ENCODE results near the gene LBP. TPM values are rescaled to one million over a fixed set of nuclear protein-coding genes. Genes with fewer than 3 reads are reported as not detected.
"Not testable (repeated sequence)": the region's sequence is repeated elsewhere in the genome, so short reads cannot be mapped to it uniquely, and the experiment has no call there.

Gene LBP
- total RNA-seq, 4 donors from 2014 or later = 1.4 to 17.9 (median 6.5) TPM

- Histone ChIP-seq H3K36me3 (no peaks in the 10 kb centered on the region), H3K27ac (no peak overlapping the region), H3K4me3 (no peak overlapping the region), H3K27me3 (no peaks in the 10 kb centered on the region), H3K4me1 (no peaks in the 10 kb centered on the region), H3K9me3 (no peaks in the 10 kb centered on the region)
- in situ Hi-C loops (cut with MboI; ENCODE audit: low sequenced_read_pairs in 4 of 4) (loop anchor here in 1 of 4 donors (10.0 kb wide), 1 partner anchor 73 kb away; no protein-coding TSS in a partner anchor), intact Hi-C loops (cut with DNase I; ENCODE audit: low total_unique reads) (loop anchor here (10.0 kb wide), 1 partner anchor 253 kb away; no protein-coding TSS in a partner anchor)
- ATAC-seq (no peak), DNase-seq (no peak)
- TF ChIP-seq CTCF (IDR thresholded peaks at IDR 0.05 in 4 of 5, conservative IDR thresholded peaks at IDR 0.05 in 1 of 5) (no peak), POLR2A (IDR thresholded peaks at IDR 0.05) (no peak)
These were observed 38.2 kb upstream of the LBP start for GRCh38 chr20:38308047-38308438.

GRCh38 chr20:38308447-38308846 lies 37.8 kb upstream of the LBP start:
- TF ChIP-seq CTCF (IDR thresholded peaks at IDR 0.05 in 4 of 5, conservative IDR thresholded peaks at IDR 0.05 in 1 of 5) (no peak), POLR2A (IDR thresholded peaks at IDR 0.05) (no peak)
- intact Hi-C loops (cut with DNase I; ENCODE audit: low total_unique reads) = loop anchor here (10.0 kb wide), 1 partner anchor 254 kb away; no protein-coding TSS in a partner anchor
- Histone ChIP-seq H3K27me3 (no peaks in the 10 kb centered on the region), H3K9me3 (no peaks in the 10 kb centered on the region), H3K36me3 (no peaks in the 10 kb centered on the region), H3K4me3 (no peak overlapping the region), H3K4me1 (no peaks in the 10 kb centered on the region), H3K27ac (no peak overlapping the region)
- ATAC-seq (no peak), DNase-seq (no peak)
- in situ Hi-C loops (cut with MboI; ENCODE audit: low sequenced_read_pairs in 4 of 4) = loop anchor here in 1 of 4 donors (10.0 kb wide), 1 partner anchor 74 kb away; no protein-coding TSS in a partner anchor

- H3K4me1 ChIP-seq = no peaks in the 10 kb centered on the region
These were observed 35.2 kb upstream of the LBP start for GRCh38 chr20:38311091-38311490.

GRCh38 chr20:38311491-38311890 lies 34.8 kb upstream of the LBP start:
- intact Hi-C loops (cut with DNase I; ENCODE audit: low total_unique reads) = no loop called here
- ATAC-seq (no peak), DNase-seq (no peak)
- TF ChIP-seq POLR2A (IDR thresholded peaks at IDR 0.05) (no peak), CTCF (IDR thresholded peaks at IDR 0.05 in 4 of 5, conservative IDR thresholded peaks at IDR 0.05 in 1 of 5) (no peak)
- no peaks in the 10 kb centered on the region for H3K27me3 ChIP-seq
- no peak overlapping the region for H3K4me3 ChIP-seq
- H3K27ac ChIP-seq = no peak overlapping the region
- no peaks in the 10 kb centered on the region for H3K4me1 ChIP-seq
- in situ Hi-C loops (cut with MboI; ENCODE audit: low sequenced_read_pairs in 4 of 4) = loop anchor here in 1 of 4 donors (10.0 kb wide), 1 partner anchor 77 kb away; no protein-coding TSS in a partner anchor
- H3K9me3 ChIP-seq = no peaks in the 10 kb centered on the region
- H3K36me3 ChIP-seq = no peaks in the 10 kb centered on the region

More at GRCh38 chr20:38311091-38311490, 35.2 kb upstream of the LBP start:
- no peak for TF ChIP-seq CTCF (IDR thresholded peaks at IDR 0.05 in 4 of 5, conservative IDR thresholded peaks at IDR 0.05 in 1 of 5)
- no peak for TF ChIP-seq POLR2A (IDR thresholded peaks at IDR 0.05)
- in situ Hi-C loops (cut with MboI; ENCODE audit: low sequenced_read_pairs in 4 of 4) = loop anchor here in 1 of 4 donors (10.0 kb wide), 1 partner anchor 76 kb away; no protein-coding TSS in a partner anchor
- Histone ChIP-seq H3K4me3 (no peak overlapping the region), H3K27me3 (no peaks in the 10 kb centered on the region), H3K36me3 (no peaks in the 10 kb centered on the region), H3K9me3 (no peaks in the 10 kb centered on the region), H3K27ac (no peak overlapping the region)
- DNase-seq (no peak), ATAC-seq (no peak)
- intact Hi-C loops (cut with DNase I; ENCODE audit: low total_unique reads) = no loop called here

GRCh38 chr20:38313676-38314075 lies 32.6 kb upstream of the LBP start:
- H3K9me3 ChIP-seq = no peaks in the 10 kb centered on the region
- intact Hi-C loops (cut with DNase I; ENCODE audit: low total_unique reads) = no loop called here
- TF ChIP-seq CTCF (IDR thresholded peaks at IDR 0.05 in 4 of 5, conservative IDR thresholded peaks at IDR 0.05 in 1 of 5) (no peak), POLR2A (IDR thresholded peaks at IDR 0.05) (no peak)
- no peak overlapping the region for H3K27ac ChIP-seq
- H3K4me3 ChIP-seq = no peak overlapping the region
- in situ Hi-C loops (cut with MboI; ENCODE audit: low sequenced_read_pairs in 4 of 4) = loop anchor here in 1 of 4 donors (10.0 kb wide), 1 partner anchor 79 kb away; no protein-coding TSS in a partner anchor
- DNase-seq (no peak), ATAC-seq (no peak)
- H3K4me1 ChIP-seq = no peaks in the 10 kb centered on the region
- no peaks in the 10 kb centered on the region for H3K27me3 ChIP-seq
- H3K36me3 ChIP-seq = no peaks in the 10 kb centered on the region

GRCh38 chr20:38314350-38314749 lies 31.9 kb upstream of the LBP start:
- H3K4me3 ChIP-seq; H3K9me3 ChIP-seq; H3K36me3 ChIP-seq; intact Hi-C loops (cut with DNase I; ENCODE audit: low total_unique reads); DNase-seq; H3K4me1 ChIP-seq; H3K27me3 ChIP-seq; ATAC-seq; H3K27ac ChIP-seq: not testable (repeated sequence)
- in situ Hi-C loops (cut with MboI; ENCODE audit: low sequenced_read_pairs in 4 of 4) = loop anchor here in 1 of 4 donors (10.0 kb wide), 1 partner anchor 80 kb away; no protein-coding TSS in a partner anchor

Measured in gastrocnemius medialis (tissue), 4 donors.